ENCODE measurements around the gene METTL26. TPM values are rescaled to one million over a fixed set of nuclear protein-coding genes. Genes with fewer than 3 reads are reported as not detected.

Gene METTL26
- total RNA-seq, 4 donors from 2014 or later = 75.7 to 155 (median 111) TPM

GRCh38 chr16:673399-673991 is 37.4 kb upstream of the METTL26 start:
- TF ChIP-seq CTCF (IDR thresholded peaks at IDR 0.05) = no peak
- ATAC-seq (ENCODE audit: low FRiP score) (no peak), DNase-seq (ENCODE audit: low spot score) (no peak)

GRCh38 chr16:672851-673250 is 36.7 kb upstream of the METTL26 start:
- DNase-seq (ENCODE audit: low spot score) (no peak), ATAC-seq (ENCODE audit: low FRiP score) (no peak)
- no peak for TF ChIP-seq CTCF (IDR thresholded peaks at IDR 0.05)

- no peak for DNase-seq (ENCODE audit: low spot score)
- ATAC-seq (ENCODE audit: low FRiP score) = no peak
- no peak for TF ChIP-seq CTCF (IDR thresholded peaks at IDR 0.05)
Observed at GRCh38 chr16:672371-672770, 36.3 kb upstream of the METTL26 start.

GRCh38 chr16:671353-672131 is 35.4 kb upstream of the METTL26 start:
- no peak for TF ChIP-seq CTCF (IDR thresholded peaks at IDR 0.05)
- no peak for ATAC-seq (ENCODE audit: low FRiP score)
- no peak for DNase-seq (ENCODE audit: low spot score)

GRCh38 chr16:670485-671352 is 34.6 kb upstream of the METTL26 start:
- no peak for TF ChIP-seq CTCF (IDR thresholded peaks at IDR 0.05)
- DNase-seq (ENCODE audit: low spot score) = no peak
- ATAC-seq (ENCODE audit: low FRiP score) = no peak

- DNase-seq (ENCODE audit: low spot score) (no peak), ATAC-seq (ENCODE audit: low FRiP score) (no peak)
- TF ChIP-seq CTCF (IDR thresholded peaks at IDR 0.05) = no peak
Observed at GRCh38 chr16:669666-670065, 33.6 kb upstream of the METTL26 start.

All from omental fat pad (tissue), 4 donors.